Activated CD4-positive, alpha-beta memory T cell treated with anti-CD3 and anti-CD28 coated beads for 36 hours (primary cell): ENCODE results near the gene SSBP4. TPM values are rescaled to one million over a fixed set of nuclear protein-coding genes. Genes with fewer than 3 reads are reported as not detected.
A peak's percentile ranks its signal among the peaks of the same experiment; 100 is the strongest.

Source experiments
- CTCF ChIA-PET: fragments of 350-600 bp; sonication (Branson Sonifier 250); formaldehyde crosslinking; loops from one replicate; lab custom pipeline; 2021; ENCODE audit warnings: antibody characterized with exemption, inconsistent platforms; lab: Charles Lee
- POLR2A ChIA-PET: fragments of 350-600 bp; sonication (Branson Sonifier 250); formaldehyde crosslinking; loops from one replicate; lab custom pipeline; 2021; ENCODE audit warnings: antibody characterized with exemption; lab: Charles Lee
- DNase-seq: peaks from one replicate; pipeline ENCODE4 v3.0.0-alpha.2; 2020
- H3K27ac Mint-ChIP-seq: one replicate; pipeline ENCODE4 v1.8.0; 2021; ENCODE audit warnings: mixed read lengths
- H3K27me3 Mint-ChIP-seq: one replicate; pipeline ENCODE4 v1.8.0; 2021; ENCODE audit warnings: mixed read lengths
- H3K36me3 Mint-ChIP-seq: one replicate; pipeline ENCODE4 v1.8.0; 2021; ENCODE audit warnings: mixed read lengths
- H3K4me1 Mint-ChIP-seq: one replicate; pipeline ENCODE4 v1.8.0; 2021; ENCODE audit warnings: low read depth, mixed read lengths
- H3K4me3 Mint-ChIP-seq: one replicate; pipeline ENCODE4 v1.8.0; 2021; ENCODE audit warnings: mild to moderate bottlenecking, mixed read lengths
- H3K9me3 Mint-ChIP-seq: one replicate; pipeline ENCODE4 v1.8.0; 2021; ENCODE audit warnings: mixed read lengths
- intact Hi-C: fragments of 100-400 bp; cut with micrococcal nuclease; formaldehyde crosslinking; loops from one replicate; pipeline ENCODE4 v1.15.1; 2023
- total RNA-seq, 2 experiments: library from RNA; stranded (reverse); gene quantifications; one replicate each; pipeline ENCODE4 v1.2.3, GENCODE V29; 2021

SSBP4 gene
- total RNA-seq, 2 experiments from 2014 or later = 97.9 to 102 TPM

DNA sequence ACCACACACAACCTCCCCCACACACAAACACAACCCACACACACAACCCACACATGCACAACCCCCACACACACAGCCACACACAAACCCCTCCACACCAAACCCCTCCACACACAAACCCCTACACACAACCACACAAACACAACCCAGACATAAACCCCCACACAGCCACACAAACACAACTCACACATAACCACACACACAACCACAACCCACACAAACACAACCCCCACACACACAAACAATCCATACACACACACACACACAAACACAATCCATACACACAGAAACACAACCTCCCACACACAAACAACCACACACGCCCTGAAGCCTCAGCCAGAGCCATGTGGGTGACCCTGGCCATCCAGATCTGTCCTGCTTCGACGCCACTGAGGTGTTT, 48.8 kb downstream of the SSBP4 start:
- intact Hi-C loops = no loop called here
- Mint-ChIP-seq H3K27ac (peak overlapping the region; percentile 57), H3K4me3 (no peak overlapping the region), H3K36me3 (peaks cover 4% of the 10 kb centered on the region), H3K27me3 (no peaks in the 10 kb centered on the region), H3K9me3 (no peaks in the 10 kb centered on the region), H3K4me1 (peaks cover 9% of the 10 kb centered on the region)
- ChIA-PET POLR2A (interaction anchor here (0.6 kb wide), 1 partner anchor 34 kb away, joined by 3 read pairs; no protein-coding TSS in a partner anchor), CTCF (interaction anchor here (0.8 to 2.7 kb wide), 4 partner anchors 10 to 25 kb away, joined by 3 to 16 read pairs (median 9); no protein-coding TSS in a partner anchor)
- no peak for DNase-seq

DNA sequence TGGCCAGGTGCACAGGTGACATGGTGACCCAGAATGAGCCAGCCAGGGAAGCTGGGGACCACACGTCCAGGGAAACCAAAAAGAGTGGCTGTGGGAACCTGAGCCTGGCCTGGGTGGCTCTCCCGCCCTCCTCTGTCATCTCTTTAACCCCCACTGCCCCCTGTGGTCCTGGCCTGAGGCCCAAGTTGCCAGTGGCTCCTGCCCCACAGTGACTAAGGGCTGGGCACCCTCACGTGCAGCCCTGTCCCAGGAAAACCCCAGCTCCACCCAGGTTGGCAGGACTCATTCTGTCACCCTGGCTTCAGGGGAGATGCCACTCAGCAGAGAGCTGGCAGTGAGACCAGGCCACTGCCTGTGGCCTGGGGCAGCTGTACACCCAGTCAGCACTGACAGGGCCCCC, 49.3 kb downstream of the SSBP4 start:
- Mint-ChIP-seq H3K27me3 (no peaks in the 10 kb centered on the region), H3K4me3 (no peak overlapping the region), H3K36me3 (peaks cover 3% of the 10 kb centered on the region), H3K9me3 (no peaks in the 10 kb centered on the region), H3K27ac (peak overlapping the region; percentile 57), H3K4me1 (peaks cover 11% of the 10 kb centered on the region)
- no peak for DNase-seq
- POLR2A ChIA-PET = interaction anchor here (0.6 kb wide), 1 partner anchor 34 kb away, joined by 3 read pairs; no protein-coding TSS in a partner anchor
- intact Hi-C loops = no loop called here
- CTCF ChIA-PET = interaction anchor here (0.8 to 6.4 kb wide), 6 partner anchors 10 to 90 kb away, joined by 3 to 61 read pairs (median 9); partner anchors contain the start of gene ELL

DNA sequence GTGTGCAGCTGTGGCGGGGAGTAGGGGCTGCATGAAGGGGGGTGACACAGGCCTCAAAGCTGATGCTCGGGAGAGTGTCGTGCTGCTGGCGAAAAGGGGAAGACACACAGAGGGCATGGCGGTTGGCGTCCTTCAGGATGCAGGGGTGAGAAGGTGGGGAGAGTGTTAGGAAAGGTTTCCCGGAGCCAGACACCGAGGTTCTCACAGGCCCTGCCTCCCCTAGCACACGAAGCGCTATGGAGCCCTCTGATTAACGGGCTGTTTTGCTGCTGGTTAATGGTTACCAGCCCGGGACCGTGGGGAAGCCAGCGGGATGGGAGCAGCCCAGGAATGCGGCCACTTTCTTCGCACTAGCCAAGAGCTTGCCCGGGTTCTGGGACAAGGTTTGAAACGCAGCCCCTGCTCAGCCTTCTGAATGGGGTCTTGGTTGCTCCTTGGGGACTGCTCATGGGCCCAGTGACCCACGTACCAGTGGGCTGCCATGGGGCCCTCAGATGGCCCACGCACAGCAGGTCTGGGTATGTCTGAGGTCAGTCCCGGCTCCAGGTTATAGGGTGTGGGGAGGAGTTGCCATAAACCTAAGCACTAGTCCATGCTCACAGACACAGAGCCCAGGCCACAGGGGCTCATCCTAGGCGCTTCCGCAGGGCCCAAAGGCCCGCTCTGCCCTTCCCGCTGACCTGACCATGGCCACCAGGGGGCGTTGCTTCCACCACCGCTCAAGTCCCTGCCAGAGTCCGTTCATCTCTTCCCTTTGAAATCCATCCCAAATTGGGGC, 50.1 kb downstream of the SSBP4 start:
- Mint-ChIP-seq H3K9me3 (no peaks in the 10 kb centered on the region), H3K4me3 (no peak overlapping the region), H3K36me3 (peaks cover 3% of the 10 kb centered on the region), H3K27ac (peak overlapping the region; percentile 13), H3K4me1 (peaks cover 18% of the 10 kb centered on the region), H3K27me3 (no peaks in the 10 kb centered on the region)
- intact Hi-C loops = no loop called here
- peak; percentile 75 for DNase-seq
- POLR2A ChIA-PET = no interaction called here
- CTCF ChIA-PET = interaction anchor here (0.6 to 6.4 kb wide), 19 partner anchors 8 to 450 kb away, joined by 3 to 61 read pairs (median 4); partner anchors contain the start of genes ELL and UBA52

DNA sequence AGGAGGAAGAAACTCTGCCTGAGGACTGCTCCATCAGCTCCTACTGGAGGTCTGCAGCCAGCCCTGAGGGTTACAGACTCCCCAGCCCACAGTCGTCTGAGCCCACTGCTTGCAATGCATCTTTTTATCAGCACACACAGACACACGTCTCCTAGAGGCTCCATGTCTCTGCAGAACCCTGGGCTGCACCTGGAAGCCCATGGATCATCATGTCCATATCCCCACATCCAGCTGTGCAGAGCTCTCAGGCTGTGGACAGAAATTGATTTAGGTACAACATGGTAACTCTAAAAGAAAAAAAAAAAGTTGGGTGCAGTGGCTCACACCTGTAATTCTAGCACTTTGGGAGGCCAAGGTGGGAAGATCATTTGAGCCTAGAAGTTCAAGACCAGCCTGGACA, 51.6 kb downstream of the SSBP4 start:
- H3K27ac Mint-ChIP-seq = peak overlapping the region; percentile 8
- H3K9me3 Mint-ChIP-seq = no peaks in the 10 kb centered on the region
- CTCF ChIA-PET = interaction anchor here (1.1 to 6.4 kb wide), 11 partner anchors 9 to 102 kb away, joined by 4 to 61 read pairs (median 5); partner anchors contain the start of genes ELL and UBA52
- no peak for DNase-seq
- intact Hi-C loops = loop anchor here (2.0 to 10.0 kb wide), 2 partner anchors 50 to 374 kb away; no protein-coding TSS in a partner anchor
- H3K4me3 Mint-ChIP-seq = no peak overlapping the region
- peaks cover 33% of the 10 kb centered on the region for H3K4me1 Mint-ChIP-seq
- no peaks in the 10 kb centered on the region for H3K36me3 Mint-ChIP-seq
- no peaks in the 10 kb centered on the region for H3K27me3 Mint-ChIP-seq
- POLR2A ChIA-PET = interaction anchor here (1.0 kb wide), 1 partner anchor 49 kb away, joined by 3 read pairs; no protein-coding TSS in a partner anchor

DNA sequence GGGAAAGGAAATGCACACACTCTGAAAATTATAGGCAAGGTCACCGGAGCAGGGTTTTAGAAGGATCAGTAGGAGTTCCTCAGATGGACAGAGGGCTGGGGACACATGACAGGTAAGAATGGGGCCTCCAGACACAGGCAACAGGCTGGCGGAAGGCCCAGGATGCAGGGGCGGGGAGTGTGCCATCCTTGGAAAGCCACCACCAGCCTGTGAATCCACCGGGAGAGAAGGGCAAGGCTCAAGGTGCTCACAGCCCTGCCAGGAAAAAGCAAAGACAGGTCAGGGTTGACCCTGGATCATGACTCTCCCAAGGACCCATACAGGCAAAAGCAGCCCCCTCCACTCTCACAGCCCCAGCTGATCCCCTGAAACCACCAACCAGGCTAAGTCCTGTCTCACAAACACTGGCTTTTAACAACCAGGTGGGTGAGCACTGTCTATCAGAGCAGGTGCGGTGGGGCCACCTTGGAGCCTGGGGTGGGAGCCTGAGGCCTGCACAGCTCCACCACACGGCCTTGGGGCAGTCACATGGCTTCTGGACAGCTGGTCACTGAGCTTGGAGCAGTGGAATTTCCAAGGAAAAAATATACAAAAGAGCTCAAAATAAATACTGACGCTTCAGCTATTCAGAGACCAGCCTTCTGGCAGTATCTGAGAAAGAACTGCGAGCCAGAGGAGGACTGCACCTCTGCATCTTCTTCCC, 54.0 kb downstream of the SSBP4 start:
- H3K9me3 Mint-ChIP-seq = no peaks in the 10 kb centered on the region
- peaks cover 49% of the 10 kb centered on the region for H3K4me1 Mint-ChIP-seq
- CTCF ChIA-PET = interaction anchor here (0.9 to 6.4 kb wide), 5 partner anchors 15 to 116 kb away, joined by 3 to 61 read pairs (median 4); partner anchors contain the start of genes ELL and REX1BD
- no peaks in the 10 kb centered on the region for H3K27me3 Mint-ChIP-seq
- DNase-seq = no peak
- intact Hi-C loops = loop anchor here (10.0 kb wide), 1 partner anchor 372 kb away; no protein-coding TSS in a partner anchor
- POLR2A ChIA-PET = interaction anchor here (0.9 kb wide), 1 partner anchor 9 kb away, joined by 3 read pairs; no protein-coding TSS in a partner anchor
- no peak overlapping the region for H3K4me3 Mint-ChIP-seq
- H3K27ac Mint-ChIP-seq = peak overlapping the region; percentile 48
- no peaks in the 10 kb centered on the region for H3K36me3 Mint-ChIP-seq

DNA sequence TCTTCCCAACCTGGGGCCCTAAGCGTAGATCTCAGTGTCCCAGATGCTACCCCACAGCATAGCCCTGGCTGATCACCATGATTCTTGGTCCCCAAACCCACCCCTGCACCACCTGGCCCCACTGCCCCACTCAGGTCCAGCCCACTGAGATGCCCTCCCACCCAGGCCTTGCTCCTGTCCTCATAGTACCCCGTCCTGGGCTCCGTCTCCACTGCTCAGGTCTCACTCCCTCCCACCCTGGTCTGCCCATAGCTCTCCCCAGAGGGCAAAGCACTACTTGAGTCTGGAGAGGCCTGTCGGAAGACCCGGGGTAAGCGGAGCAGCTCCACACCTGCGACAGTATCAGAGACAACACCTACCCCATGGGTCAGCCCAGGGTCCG, 54.5 kb downstream of the SSBP4 start:
- intact Hi-C loops = loop anchor here (2.0 to 10.0 kb wide), 2 partner anchors 97 to 371 kb away; partner anchors contain the start of gene UBA52
- CTCF ChIA-PET = interaction anchor here (0.9 to 6.4 kb wide), 5 partner anchors 15 to 116 kb away, joined by 3 to 61 read pairs (median 4); partner anchors contain the start of genes ELL and REX1BD
- peak overlapping the region; percentile 28 for H3K27ac Mint-ChIP-seq
- no peak for DNase-seq
- H3K4me3 Mint-ChIP-seq = no peak overlapping the region
- H3K27me3 Mint-ChIP-seq = no peaks in the 10 kb centered on the region
- no peaks in the 10 kb centered on the region for H3K9me3 Mint-ChIP-seq
- peaks cover 53% of the 10 kb centered on the region for H3K4me1 Mint-ChIP-seq
- no peaks in the 10 kb centered on the region for H3K36me3 Mint-ChIP-seq
- POLR2A ChIA-PET = interaction anchor here (0.9 kb wide), 1 partner anchor 8 kb away, joined by 3 read pairs; no protein-coding TSS in a partner anchor

DNA sequence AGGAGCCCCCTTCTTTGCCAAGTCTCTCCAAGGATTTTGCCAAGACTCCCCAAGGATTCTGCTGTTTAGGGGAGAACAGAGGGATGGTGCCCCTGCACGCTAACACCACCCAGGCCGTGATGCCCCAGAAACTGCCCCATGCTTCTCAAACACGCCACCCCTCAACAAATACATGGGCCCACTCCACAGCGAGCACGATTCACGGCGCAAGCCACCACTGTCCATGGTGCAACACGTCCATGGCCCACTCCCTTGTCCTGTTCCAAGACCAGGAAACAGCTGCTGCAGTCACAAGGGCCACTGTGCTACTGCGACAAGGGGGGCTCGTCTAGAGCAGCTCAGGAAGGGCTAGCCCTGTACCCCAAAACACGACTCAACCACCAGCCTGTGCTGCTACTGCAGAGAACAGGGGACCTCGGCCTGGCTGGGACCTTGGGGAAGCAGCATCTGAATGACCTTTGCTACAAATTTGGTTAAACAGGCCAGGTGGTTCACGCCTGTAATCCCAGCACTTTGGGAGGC, 55.2 kb downstream of the SSBP4 start:
- Mint-ChIP-seq H3K9me3 (no peaks in the 10 kb centered on the region), H3K36me3 (no peaks in the 10 kb centered on the region), H3K4me1 (peaks cover 60% of the 10 kb centered on the region), H3K4me3 (no peak overlapping the region), H3K27me3 (no peaks in the 10 kb centered on the region), H3K27ac (peak overlapping the region; percentile 62)
- intact Hi-C loops = loop anchor here (2.0 to 10.0 kb wide), 2 partner anchors 96 to 370 kb away; partner anchors contain the start of gene UBA52
- ChIA-PET POLR2A (interaction anchor here (1.3 kb wide), 1 partner anchor 22 kb away, joined by 4 read pairs; no protein-coding TSS in a partner anchor), CTCF (interaction anchor here (0.8 to 6.4 kb wide), 5 partner anchors 10 to 125 kb away, joined by 3 to 61 read pairs (median 4); partner anchors contain the start of gene ELL)
- no peak for DNase-seq

DNA sequence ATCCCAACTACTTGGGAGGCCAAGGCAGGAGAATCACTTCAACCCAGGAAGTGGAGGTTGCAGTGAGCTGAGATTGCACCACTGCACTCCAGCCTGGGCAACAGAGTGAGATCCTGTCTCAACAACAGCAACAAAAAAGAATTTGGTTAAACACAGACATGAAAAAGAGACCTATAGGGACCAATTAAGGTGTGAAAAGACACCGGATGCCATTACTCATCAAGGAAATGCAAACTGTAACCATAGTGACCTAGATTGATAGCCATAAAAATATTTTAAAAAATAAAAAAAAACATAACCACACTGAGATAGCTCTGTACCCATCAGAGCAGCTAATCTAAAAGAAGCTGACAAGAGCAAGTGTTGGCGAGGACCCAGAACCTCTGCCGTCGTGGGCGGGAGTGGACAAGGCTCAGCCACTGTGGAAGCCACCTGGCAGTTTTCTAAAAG, 55.8 kb downstream of the SSBP4 start:
- CTCF ChIA-PET = interaction anchor here (0.8 to 1.3 kb wide), 4 partner anchors 10 to 125 kb away, joined by 3 to 5 read pairs (median 3); no protein-coding TSS in a partner anchor
- peak overlapping the region; percentile 62 for H3K27ac Mint-ChIP-seq
- no peaks in the 10 kb centered on the region for H3K36me3 Mint-ChIP-seq
- intact Hi-C loops = loop anchor here (2.0 to 10.0 kb wide), 2 partner anchors 96 to 370 kb away; partner anchors contain the start of gene UBA52
- POLR2A ChIA-PET = interaction anchor here (1.3 kb wide), 1 partner anchor 21 kb away, joined by 4 read pairs; no protein-coding TSS in a partner anchor
- no peak for DNase-seq
- peaks cover 64% of the 10 kb centered on the region for H3K4me1 Mint-ChIP-seq
- H3K27me3 Mint-ChIP-seq = no peaks in the 10 kb centered on the region
- no peak overlapping the region for H3K4me3 Mint-ChIP-seq
- H3K9me3 Mint-ChIP-seq = no peaks in the 10 kb centered on the region

DNA sequence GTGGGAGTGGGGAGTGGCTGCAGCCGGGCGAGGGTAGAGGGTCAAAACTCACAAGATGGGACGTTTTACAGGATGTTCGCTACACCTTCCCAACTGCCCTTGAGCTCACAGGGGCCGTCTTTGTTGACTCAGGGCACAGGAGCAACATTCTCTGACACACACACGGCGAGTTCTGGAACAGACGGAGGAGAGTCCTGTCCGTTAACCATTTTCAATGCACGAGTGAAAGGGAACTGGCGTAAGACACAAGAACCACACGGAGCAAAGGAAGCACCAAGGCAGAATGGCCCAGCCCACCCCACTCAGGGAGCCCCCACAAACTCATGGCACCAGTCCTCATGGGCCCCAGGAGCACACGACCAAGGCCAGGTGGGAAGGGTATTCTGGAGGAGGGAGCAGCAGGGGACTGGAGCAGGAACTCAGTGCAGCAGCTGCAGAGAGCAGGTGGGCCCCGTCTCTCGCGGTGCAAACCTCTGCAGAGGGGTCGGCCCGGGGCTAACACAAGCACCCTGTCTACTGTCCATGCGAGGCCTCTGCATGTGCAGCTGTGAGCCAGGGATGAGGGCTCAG, 56.6 kb downstream of the SSBP4 start:
- ChIA-PET POLR2A (interaction anchor here (1.3 kb wide), 1 partner anchor 20 kb away, joined by 4 read pairs; no protein-coding TSS in a partner anchor), CTCF (interaction anchor here (1.0 to 1.3 kb wide), 3 partner anchors 9 to 11 kb away, joined by 3 to 5 read pairs (median 3); no protein-coding TSS in a partner anchor)
- Mint-ChIP-seq H3K4me1 (peaks cover 72% of the 10 kb centered on the region), H3K4me3 (no peak overlapping the region), H3K9me3 (no peaks in the 10 kb centered on the region), H3K36me3 (no peaks in the 10 kb centered on the region), H3K27me3 (no peaks in the 10 kb centered on the region), H3K27ac (peak overlapping the region; percentile 62)
- DNase-seq = no peak
- intact Hi-C loops = loop anchor here (2.0 to 10.0 kb wide), 2 partner anchors 95 to 369 kb away; partner anchors contain the start of gene UBA52

DNA sequence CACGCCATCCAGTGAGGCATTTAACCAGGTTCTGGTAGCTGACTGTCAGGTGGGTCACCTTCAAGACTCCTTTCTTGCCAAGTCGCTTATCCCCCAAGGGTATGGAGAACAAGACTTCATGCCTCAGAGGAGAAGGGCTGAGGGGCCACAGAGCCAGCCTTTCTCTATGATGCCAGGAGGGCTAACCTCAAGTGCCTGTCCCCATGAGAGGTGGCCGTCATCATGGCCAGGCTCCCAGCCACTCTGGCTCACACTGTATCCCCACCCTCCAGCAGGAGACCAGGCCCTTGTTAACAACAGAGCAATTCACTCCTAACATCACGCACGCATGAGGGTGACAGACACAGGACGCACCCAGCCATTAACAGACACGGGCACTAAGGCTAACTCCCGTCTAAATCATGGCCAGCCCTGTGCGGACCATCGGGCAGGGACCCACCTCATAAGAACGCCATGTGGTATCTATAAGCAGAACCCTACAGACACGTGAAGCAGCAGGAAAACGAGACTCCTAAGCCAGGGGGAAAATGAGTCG, 57.4 kb downstream of the SSBP4 start:
- no peak for DNase-seq
- H3K27me3 Mint-ChIP-seq = no peaks in the 10 kb centered on the region
- H3K4me3 Mint-ChIP-seq = no peak overlapping the region
- intact Hi-C loops = loop anchor here (10.0 kb wide), 1 partner anchor 368 kb away; no protein-coding TSS in a partner anchor
- no peaks in the 10 kb centered on the region for H3K36me3 Mint-ChIP-seq
- peaks cover 79% of the 10 kb centered on the region for H3K4me1 Mint-ChIP-seq
- ChIA-PET POLR2A (no interaction called here), CTCF (interaction anchor here (1.0 to 2.2 kb wide), 3 partner anchors 10 to 44 kb away, joined by 3 to 8 read pairs (median 3); no protein-coding TSS in a partner anchor)
- no peaks in the 10 kb centered on the region for H3K9me3 Mint-ChIP-seq
- peak overlapping the region; percentile 96 for H3K27ac Mint-ChIP-seq
